Left renal cortex interstitium (tissue), 4 donors: ENCODE data around the gene PRDM15. TPM values are rescaled to one million over a fixed set of nuclear protein-coding genes. Genes with fewer than 3 reads are reported as not detected.

Experiments used
- DNase-seq, 4 donors: peaks; one replicate each; pipeline ENCODE4 v3.0.0-alpha.2; 2013; ENCODE audit warnings: low read depth in 4 of 4, low spot score in 2 of 4, missing footprints in 1 of 4
- polyA plus RNA-seq, 4 donors: library from polyadenylated mRNA; unstranded; fragments of 120-200 nt; gene quantifications; one replicate each; pipeline ENCODE4 v1.2.1, GENCODE V29; 2013; ENCODE audit not compliant: insufficient read length in 4 of 4

Gene PRDM15
- polyA plus RNA-seq, 4 donors: 5.2 to 8.4 (median 6.5) TPM

- DNase-seq: no peak
Observed at GRCh38 chr21:41812679-41813078, 66.5 kb downstream of the PRDM15 start.

- DNase-seq: no peak
Observed at GRCh38 chr21:41810597-41810932, 68.6 kb downstream of the PRDM15 start.

GRCh38 chr21:41809891-41810596 is 69.1 kb downstream of the PRDM15 start:
- no peak for DNase-seq

- no peak for DNase-seq
Observed at GRCh38 chr21:41808846-41809245, 70.3 kb downstream of the PRDM15 start.

- DNase-seq: no peak
Observed at GRCh38 chr21:41808094-41808493, 71.0 kb downstream of the PRDM15 start.

- no peak for DNase-seq
Observed at GRCh38 chr21:41806773-41807172, 72.4 kb downstream of the PRDM15 start.

- no peak for DNase-seq
Observed at GRCh38 chr21:41805643-41806042, 73.5 kb downstream of the PRDM15 start.

- no peak for DNase-seq
Observed at GRCh38 chr21:41805038-41805437, 74.1 kb downstream of the PRDM15 start.

GRCh38 chr21:41804381-41804780 is 74.8 kb downstream of the PRDM15 start:
- DNase-seq: no peak

- DNase-seq: no peak
Observed at GRCh38 chr21:41803316-41803715, 75.8 kb downstream of the PRDM15 start.

GRCh38 chr21:41802684-41803083 is 76.5 kb downstream of the PRDM15 start:
- no peak for DNase-seq

GRCh38 chr21:41802198-41802584 is 77.0 kb downstream of the PRDM15 start:
- DNase-seq: no peak

- no peak for DNase-seq
Observed at GRCh38 chr21:41801321-41802197, 77.6 kb downstream of the PRDM15 start.

- no peak for DNase-seq
Observed at GRCh38 chr21:41800425-41801320, 78.5 kb downstream of the PRDM15 start.

GRCh38 chr21:41799763-41800162 is 79.4 kb downstream of the PRDM15 start:
- no peak for DNase-seq

- no peak for DNase-seq
Observed at GRCh38 chr21:41798326-41798725, 80.8 kb downstream of the PRDM15 start.

GRCh38 chr21:41796476-41797080 is 82.6 kb downstream of the PRDM15 start:
- DNase-seq: no peak

GRCh38 chr21:41795726-41796125 is 83.4 kb downstream of the PRDM15 start:
- DNase-seq: no peak

GRCh38 chr21:41794600-41794999 is 84.5 kb downstream of the PRDM15 start:
- DNase-seq: no peak

GRCh38 chr21:41792711-41793110 is 86.4 kb downstream of the PRDM15 start:
- no peak for DNase-seq
